ENCODE data around the gene FSTL4.
A peak's percentile ranks its signal among the peaks of the same experiment; 100 is the strongest.

DNA sequence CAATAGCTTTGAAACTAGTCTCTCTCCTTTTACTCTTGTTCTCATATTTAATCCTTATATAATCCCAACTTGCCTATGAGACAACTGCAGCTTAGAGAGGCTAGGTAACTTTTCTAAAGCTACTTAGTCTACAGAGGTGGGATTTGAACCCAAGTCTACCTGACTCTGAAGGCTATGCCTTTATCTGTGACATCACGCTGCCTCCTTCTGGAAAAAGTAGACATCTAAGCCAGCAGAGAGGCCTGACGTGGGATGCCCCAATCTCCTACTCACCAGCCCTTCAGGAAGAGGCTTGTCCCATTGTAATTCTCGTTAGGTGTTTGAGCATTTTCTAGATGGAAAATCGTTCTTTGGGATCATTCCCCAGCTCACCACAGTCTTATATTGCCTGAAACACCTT, 393.0 kb downstream of the FSTL4 start:
- TF ChIP-seq, protein P1, sequence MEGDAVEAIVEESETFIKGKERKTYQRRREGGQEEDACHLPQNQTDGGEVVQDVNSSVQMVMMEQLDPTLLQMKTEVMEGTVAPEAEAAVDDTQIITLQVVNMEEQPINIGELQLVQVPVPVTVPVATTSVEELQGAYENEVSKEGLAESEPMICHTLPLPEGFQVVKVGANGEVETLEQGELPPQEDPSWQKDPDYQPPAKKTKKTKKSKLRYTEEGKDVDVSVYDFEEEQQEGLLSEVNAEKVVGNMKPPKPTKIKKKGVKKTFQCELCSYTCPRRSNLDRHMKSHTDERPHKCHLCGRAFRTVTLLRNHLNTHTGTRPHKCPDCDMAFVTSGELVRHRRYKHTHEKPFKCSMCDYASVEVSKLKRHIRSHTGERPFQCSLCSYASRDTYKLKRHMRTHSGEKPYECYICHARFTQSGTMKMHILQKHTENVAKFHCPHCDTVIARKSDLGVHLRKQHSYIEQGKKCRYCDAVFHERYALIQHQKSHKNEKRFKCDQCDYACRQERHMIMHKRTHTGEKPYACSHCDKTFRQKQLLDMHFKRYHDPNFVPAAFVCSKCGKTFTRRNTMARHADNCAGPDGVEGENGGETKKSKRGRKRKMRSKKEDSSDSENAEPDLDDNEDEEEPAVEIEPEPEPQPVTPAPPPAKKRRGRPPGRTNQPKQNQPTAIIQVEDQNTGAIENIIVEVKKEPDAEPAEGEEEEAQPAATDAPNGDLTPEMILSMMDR (conservative IDR thresholded peaks at IDR 0.05; ENCODE audit: low read length) = 0 out of 2 replicates have a peak, but pooled peaks have one; percentile 16
- no peak for TF ChIP-seq EZH2phosphoT487 (IDR thresholded peaks at IDR 0.05; ENCODE audit: borderline replicate concordance, low read depth, low read length)
